Panc1 (cell line): ENCODE data around the gene DNAJC24. TPM values are rescaled to one million over a fixed set of nuclear protein-coding genes. Genes with fewer than 3 reads are reported as not detected.

Experiments
- ATAC-seq: fragments of 200-7000 bp; cut with Tn5 transposase; 2 replicates; pipeline ENCODE4 v1.9.1; 2020; ENCODE audit warnings: mild to moderate bottlenecking, moderate library complexity
- BruUV-seq: library from RNA; stranded (reverse); fragments of 400-500 nt; replicated peaks from 2 replicates; lab custom pipeline; 2021; lab: Mats Ljungman, UMichigan
- CTCF ChIA-PET: fragments of 300-600 bp; sonication (Branson Sonifier 250); formaldehyde crosslinking; loops from one replicate; lab custom pipeline; 2022; ENCODE audit warnings: antibody characterized with exemption; lab: Charles Lee
- POLR2A ChIA-PET: fragments of 300-600 bp; sonication (Branson Sonifier 250); formaldehyde crosslinking; loops from one replicate; lab custom pipeline; 2022; ENCODE audit warnings: antibody characterized with exemption; lab: Charles Lee
- DNase-seq: peaks from one replicate; pipeline ENCODE4 v3.0.0-alpha.2; 2010; ENCODE audit warnings: low read depth, low spot score
- H3K27ac ChIP-seq: 2 replicates; pipeline ENCODE4 v1.5.1; 2011; ENCODE audit warnings: mild to moderate bottlenecking, low read length, inconsistent platforms
- H3K27me3 ChIP-seq: fragments of 200-500 bp; sonication (Bioruptor generic); 2 replicates; pipeline ENCODE4 v1.6.0; 2014; ENCODE audit warnings: low read length, inconsistent platforms; ENCODE audit not compliant: control insufficient read depth, insufficient read depth
- H3K36me3 ChIP-seq: fragments of 200-500 bp; sonication (Bioruptor generic); 2 replicates; pipeline ENCODE4 v1.5.1; 2014; ENCODE audit warnings: inconsistent platforms, mild to moderate bottlenecking, low read length, moderate library complexity; ENCODE audit not compliant: control insufficient read depth, insufficient read depth
- H3K4me1 ChIP-seq: 2 replicates; pipeline ENCODE4 v1.5.1; 2011; ENCODE audit warnings: inconsistent platforms, mild to moderate bottlenecking, low read length, moderate library complexity; ENCODE audit not compliant: control insufficient read depth, insufficient read depth
- H3K4me3 ChIP-seq, 2 experiments: 2 replicates each; pipeline ENCODE4 v1.5.1; 2011 to 2012; ENCODE audit warnings: low read depth in 2 of 2, low read length in 2 of 2, mild to moderate bottlenecking in 2 of 2, inconsistent platforms in 1 of 2, moderate library complexity in 1 of 2
- H3K9me3 ChIP-seq: fragments of 200-500 bp; sonication (Bioruptor generic); 2 replicates; pipeline ENCODE4 v1.5.1; 2014; ENCODE audit warnings: low read depth, mild to moderate bottlenecking, inconsistent platforms, low read length, moderate library complexity; ENCODE audit not compliant: control insufficient read depth, insufficient read depth
- POLR2AphosphoS5 ChIP-seq: IDR thresholded peaks from 2 replicates; pipeline ENCODE4 v1.6.1; 2012; ENCODE audit warnings: mild to moderate bottlenecking, low read depth, low read length, moderate library complexity
- REST ChIP-seq, 2 experiments: IDR thresholded peaks; 2 replicates each; pipeline ENCODE4 v1.6.1; 2011 to 2012; ENCODE audit warnings: low read depth in 2 of 2, control low read depth in 1 of 2, low read length in 1 of 2, mild to moderate bottlenecking in 1 of 2, moderate library complexity in 1 of 2; ENCODE audit not compliant: insufficient read depth in 1 of 2
- SIN3A ChIP-seq: IDR thresholded peaks from 2 replicates; pipeline ENCODE4 v1.6.1; 2012; ENCODE audit warnings: low read depth, mild to moderate bottlenecking, low read length, moderate library complexity, borderline replicate concordance; ENCODE audit not compliant: insufficient read depth
- TCF7L2 ChIP-seq: IDR thresholded peaks from 2 replicates; pipeline ENCODE4 v1.6.1; 2011; ENCODE audit warnings: mild to moderate bottlenecking, low read depth, low read length, inconsistent platforms
- in situ Hi-C: cut with HindIII; loops from 2 replicates; pipeline ENCODE4 v1.10.0; 2016; ENCODE audit warnings: low sequenced_read_pairs, low pct_unique_long_range_greater_than_20kb
- intact Hi-C: fragments of 100-400 bp; cut with micrococcal nuclease; formaldehyde crosslinking; loops from one replicate; pipeline ENCODE4 v1.10.0; 2022; ENCODE audit not compliant: unreplicated experiment
- total RNA-seq: library from RNA; stranded (reverse); gene quantifications from one replicate; pipeline ENCODE4 v1.2.1, GENCODE V29; 2021; ENCODE audit not compliant: unreplicated experiment
- TF ChIP-seq, protein P1 (sequence below): fragments of 450-650 bp; IDR thresholded peaks from 2 replicates; pipeline ENCODE4 v1.5.1; 2017; ENCODE audit warnings: mild to moderate bottlenecking

Gene DNAJC24
- total RNA-seq, 1 experiment from 2014 or later, result 15.7 TPM

GRCh38 chr11:31340903-31341572 is 28.6 kb upstream of the DNAJC24 start:
- Histone ChIP-seq H3K4me3 (no peak overlapping the region), H3K4me1 (no peaks in the 10 kb centered on the region), H3K36me3 (no peaks in the 10 kb centered on the region), H3K27me3 (no peaks in the 10 kb centered on the region; the same call in 1 of the 2 replicates), H3K9me3 (no peaks in the 10 kb centered on the region), H3K27ac (no peak overlapping the region)
- CTCF ChIA-PET, result no interaction called here
- in situ Hi-C loops (no loop called here), intact Hi-C loops (no loop called here)
- DNase-seq (peak; percentile 13), ATAC-seq (no peak)
- TF ChIP-seq REST (IDR thresholded peaks at IDR 0.05; ENCODE audit: insufficient read depth in 1 of 2, low read depth in 2 of 2, low read length in 1 of 2), result no peak
- TF ChIP-seq, protein P1, sequence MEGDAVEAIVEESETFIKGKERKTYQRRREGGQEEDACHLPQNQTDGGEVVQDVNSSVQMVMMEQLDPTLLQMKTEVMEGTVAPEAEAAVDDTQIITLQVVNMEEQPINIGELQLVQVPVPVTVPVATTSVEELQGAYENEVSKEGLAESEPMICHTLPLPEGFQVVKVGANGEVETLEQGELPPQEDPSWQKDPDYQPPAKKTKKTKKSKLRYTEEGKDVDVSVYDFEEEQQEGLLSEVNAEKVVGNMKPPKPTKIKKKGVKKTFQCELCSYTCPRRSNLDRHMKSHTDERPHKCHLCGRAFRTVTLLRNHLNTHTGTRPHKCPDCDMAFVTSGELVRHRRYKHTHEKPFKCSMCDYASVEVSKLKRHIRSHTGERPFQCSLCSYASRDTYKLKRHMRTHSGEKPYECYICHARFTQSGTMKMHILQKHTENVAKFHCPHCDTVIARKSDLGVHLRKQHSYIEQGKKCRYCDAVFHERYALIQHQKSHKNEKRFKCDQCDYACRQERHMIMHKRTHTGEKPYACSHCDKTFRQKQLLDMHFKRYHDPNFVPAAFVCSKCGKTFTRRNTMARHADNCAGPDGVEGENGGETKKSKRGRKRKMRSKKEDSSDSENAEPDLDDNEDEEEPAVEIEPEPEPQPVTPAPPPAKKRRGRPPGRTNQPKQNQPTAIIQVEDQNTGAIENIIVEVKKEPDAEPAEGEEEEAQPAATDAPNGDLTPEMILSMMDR, result peak; percentile 66
- TF ChIP-seq SIN3A, result no peak
- no TSS peak for BruUV-seq
- POLR2A ChIA-PET, result no interaction called here

GRCh38 chr11:31351168-31351567 is 18.5 kb upstream of the DNAJC24 start:
- BruUV-seq, result no TSS peak
- Histone ChIP-seq H3K27me3 (peaks cover 7% of the 10 kb centered on the region), H3K36me3 (no peaks in the 10 kb centered on the region), H3K4me1 (no peaks in the 10 kb centered on the region), H3K9me3 (no peaks in the 10 kb centered on the region), H3K4me3 (no peak overlapping the region), H3K27ac (no peak overlapping the region)
- TF ChIP-seq TCF7L2 (no peak), POLR2AphosphoS5 (no peak), REST (IDR thresholded peaks at IDR 0.05; ENCODE audit: insufficient read depth in 1 of 2, low read depth in 2 of 2, low read length in 1 of 2) (no peak), SIN3A (no peak)
- TF ChIP-seq, protein P1, result no peak
- ATAC-seq (no peak), DNase-seq (no peak)
- CTCF ChIA-PET, result no interaction called here
- intact Hi-C loops, result no loop called here
- in situ Hi-C loops, result no loop called here
- POLR2A ChIA-PET, result interaction anchor here (0.6 kb wide), 1 partner anchor 1002 kb away, joined by 3 read pairs; no protein-coding TSS in a partner anchor
